C4-2B (cell line): ENCODE results near the gene FOXC1.
A peak's percentile ranks its signal among the peaks of the same experiment; 100 is the strongest.

ENCODE experiments used
- H3K27ac ChIP-seq: fragments of 450-650 bp; 2 replicates; pipeline ENCODE4 v1.5.1; 2017
- ZFX ChIP-seq: fragments of 450-650 bp; IDR thresholded peaks from 2 replicates; pipeline ENCODE4 v1.6.1; 2017
- TF ChIP-seq, protein P1 (sequence below): fragments of 450-650 bp; conservative IDR thresholded peaks from 2 replicates; pipeline ENCODE4 v1.5.1; 2017; ENCODE audit warnings: mild to moderate bottlenecking

Gene FOXC1

DNA sequence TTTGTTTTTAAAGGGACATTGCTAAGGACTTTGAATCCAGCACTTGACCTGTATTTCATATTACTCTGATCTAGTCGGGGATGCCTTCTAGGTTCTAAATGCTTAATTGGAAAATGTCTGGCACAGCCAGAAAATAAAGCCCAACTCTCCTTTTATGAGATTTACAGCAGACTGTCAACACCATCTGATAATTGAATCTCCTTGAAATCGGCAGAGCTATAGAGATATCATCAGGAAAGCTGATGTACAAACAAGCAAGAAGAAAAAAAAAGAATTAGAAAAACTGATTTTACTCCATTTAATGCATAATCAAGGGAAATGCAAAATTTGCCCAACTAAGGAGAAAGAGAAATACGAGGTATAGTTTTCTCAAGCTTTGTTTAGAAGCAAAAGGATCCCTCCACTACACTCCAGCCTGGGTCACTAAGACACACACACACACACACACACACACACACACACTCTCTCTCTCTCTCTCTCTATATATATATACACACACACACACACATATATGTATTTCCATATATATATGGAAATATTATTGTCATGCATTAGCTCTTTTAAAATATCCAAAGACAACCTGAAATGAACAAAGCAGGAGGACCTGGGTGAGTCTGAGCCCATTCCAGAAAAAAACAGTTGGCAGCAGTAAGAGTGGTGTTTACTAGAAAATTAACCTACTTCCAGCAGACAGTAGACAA lies 9.5 kb upstream of the FOXC1 start:
- H3K27ac ChIP-seq: no peak overlapping the region
- TF ChIP-seq ZFX: no peak
- TF ChIP-seq, protein P1, sequence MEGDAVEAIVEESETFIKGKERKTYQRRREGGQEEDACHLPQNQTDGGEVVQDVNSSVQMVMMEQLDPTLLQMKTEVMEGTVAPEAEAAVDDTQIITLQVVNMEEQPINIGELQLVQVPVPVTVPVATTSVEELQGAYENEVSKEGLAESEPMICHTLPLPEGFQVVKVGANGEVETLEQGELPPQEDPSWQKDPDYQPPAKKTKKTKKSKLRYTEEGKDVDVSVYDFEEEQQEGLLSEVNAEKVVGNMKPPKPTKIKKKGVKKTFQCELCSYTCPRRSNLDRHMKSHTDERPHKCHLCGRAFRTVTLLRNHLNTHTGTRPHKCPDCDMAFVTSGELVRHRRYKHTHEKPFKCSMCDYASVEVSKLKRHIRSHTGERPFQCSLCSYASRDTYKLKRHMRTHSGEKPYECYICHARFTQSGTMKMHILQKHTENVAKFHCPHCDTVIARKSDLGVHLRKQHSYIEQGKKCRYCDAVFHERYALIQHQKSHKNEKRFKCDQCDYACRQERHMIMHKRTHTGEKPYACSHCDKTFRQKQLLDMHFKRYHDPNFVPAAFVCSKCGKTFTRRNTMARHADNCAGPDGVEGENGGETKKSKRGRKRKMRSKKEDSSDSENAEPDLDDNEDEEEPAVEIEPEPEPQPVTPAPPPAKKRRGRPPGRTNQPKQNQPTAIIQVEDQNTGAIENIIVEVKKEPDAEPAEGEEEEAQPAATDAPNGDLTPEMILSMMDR: no peak

- TF ChIP-seq, protein P1: no peak
- TF ChIP-seq ZFX: no peak
- no peak overlapping the region for H3K27ac ChIP-seq
These were observed 9.0 kb upstream of the FOXC1 start for GRCh38 chr6:1600764-1601157.

DNA sequence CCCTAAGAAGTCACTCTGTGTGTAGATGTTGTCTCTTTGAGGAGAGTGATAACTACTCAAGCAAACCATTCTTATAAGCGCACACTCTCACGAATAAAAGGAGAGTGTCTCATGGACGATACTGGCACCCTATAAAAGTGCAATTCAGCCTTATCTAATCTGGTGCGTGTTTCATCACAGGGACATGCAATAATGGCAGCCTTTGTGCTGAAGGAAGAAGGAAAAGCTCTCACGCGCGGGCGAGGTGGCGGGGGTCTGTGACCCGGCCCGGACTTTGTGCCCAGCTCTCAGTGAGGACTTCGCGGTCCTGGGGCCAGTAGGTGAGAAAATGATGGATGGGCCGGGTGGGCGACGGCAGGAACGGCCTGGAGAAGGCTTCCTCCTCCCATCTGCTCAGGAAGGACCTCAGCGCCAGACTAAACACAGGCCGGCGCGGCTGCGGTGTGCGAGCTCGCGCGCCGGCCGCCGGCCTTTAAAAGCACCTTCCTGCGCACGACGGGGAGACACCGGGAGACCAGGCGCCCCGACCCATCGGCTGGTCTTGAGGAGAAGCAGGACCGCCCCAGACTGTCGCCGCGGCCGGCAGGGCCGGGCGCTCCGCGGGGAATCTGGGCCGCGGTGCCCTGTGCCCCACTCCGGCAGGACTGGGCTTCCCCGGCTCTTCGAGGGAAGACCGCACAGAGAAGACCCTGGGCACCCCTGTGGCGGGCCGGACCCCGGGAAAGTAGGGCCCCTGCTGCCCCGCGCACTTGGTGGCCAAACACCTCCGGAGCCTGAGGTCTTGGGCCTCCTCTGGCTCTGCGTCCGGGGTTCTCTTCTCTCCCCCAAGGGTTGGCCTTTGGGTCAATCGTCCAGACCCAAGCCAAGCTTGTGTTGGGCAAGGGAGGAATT lies 8.3 kb upstream of the FOXC1 start:
- TF ChIP-seq, protein P1: no peak
- no peak for TF ChIP-seq ZFX
- no peak overlapping the region for H3K27ac ChIP-seq

GRCh38 chr6:1602049-1602713 lies 7.5 kb upstream of the FOXC1 start:
- TF ChIP-seq ZFX: no peak
- TF ChIP-seq, protein P1: no peak
- no peak overlapping the region for H3K27ac ChIP-seq

DNA sequence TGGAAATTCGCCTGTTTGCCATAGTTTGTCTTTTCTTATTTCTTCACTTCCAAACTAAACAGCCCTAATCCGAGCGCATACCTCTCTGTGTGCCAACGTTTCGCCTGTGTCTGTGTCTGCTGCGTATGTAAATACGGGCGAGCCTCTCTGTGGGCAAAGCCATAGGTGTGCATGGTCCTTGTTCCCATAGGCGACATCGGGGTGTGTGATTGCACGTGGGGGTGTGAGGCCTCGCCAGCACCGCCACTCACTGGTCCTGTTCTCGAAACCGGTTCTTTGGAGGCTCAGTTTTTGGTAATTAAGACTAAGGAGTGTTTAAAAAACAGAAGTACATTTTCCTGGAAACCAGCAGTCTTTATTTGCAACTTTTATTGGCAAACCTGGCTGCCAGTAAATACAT lies 6.0 kb upstream of the FOXC1 start:
- TF ChIP-seq, protein P1: no peak
- TF ChIP-seq ZFX: no peak
- H3K27ac ChIP-seq: no peak overlapping the region

DNA sequence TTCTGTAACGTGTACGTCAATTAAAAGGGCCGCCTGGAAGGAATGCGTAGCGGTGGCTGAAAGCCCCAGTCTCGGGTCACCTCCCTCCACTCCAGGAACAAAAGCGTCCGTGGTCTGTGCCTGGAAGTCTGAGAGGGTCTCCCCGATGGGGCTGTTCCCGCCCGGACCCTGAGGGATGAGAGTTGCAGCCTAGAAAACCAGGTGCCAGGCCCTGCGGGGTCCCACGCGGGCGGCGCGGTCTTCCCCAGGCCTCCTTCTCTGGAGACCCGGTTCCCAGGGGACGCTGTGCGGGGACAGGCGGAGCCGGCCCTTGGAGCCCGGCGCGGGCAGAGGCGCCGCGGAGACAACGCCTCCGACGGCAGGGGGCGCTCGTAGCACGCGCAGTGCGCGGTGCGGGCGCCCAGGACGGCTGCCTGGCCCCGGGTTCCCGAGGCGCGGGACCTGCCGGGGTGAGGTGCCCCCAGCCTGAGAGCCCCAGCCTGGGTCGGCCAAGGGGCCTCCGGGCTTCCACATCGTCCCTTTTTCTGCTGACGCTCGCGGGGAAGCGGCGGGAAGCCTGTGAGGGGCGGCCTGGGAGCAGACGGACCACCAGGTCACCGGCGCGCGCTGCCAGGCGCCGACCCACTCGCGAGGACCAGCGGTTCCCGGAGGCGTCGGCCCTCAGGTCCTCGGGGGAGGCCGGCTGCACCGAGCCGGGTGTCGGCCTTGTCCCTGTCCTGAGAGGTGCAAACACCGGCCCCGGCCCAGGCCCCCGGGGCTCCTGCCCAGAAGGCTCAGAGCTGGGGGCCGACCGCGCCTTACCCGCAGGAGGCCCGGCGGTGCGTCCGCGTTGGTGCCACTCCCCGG lies 5.3 kb upstream of the FOXC1 start:
- no peak for TF ChIP-seq ZFX
- TF ChIP-seq, protein P1: peak; percentile 98
- no peak overlapping the region for H3K27ac ChIP-seq
